HG03095 (cell line): ENCODE results near the gene C1orf21.

ENCODE experiments used
- ATAC-seq: cut with Tn5 transposase; IDR thresholded peaks from one replicate; pipeline ENCODE4 v1.9.1; 2021; ENCODE audit warnings: moderate library complexity; ENCODE audit not compliant: unreplicated experiment

C1orf21 gene

DNA sequence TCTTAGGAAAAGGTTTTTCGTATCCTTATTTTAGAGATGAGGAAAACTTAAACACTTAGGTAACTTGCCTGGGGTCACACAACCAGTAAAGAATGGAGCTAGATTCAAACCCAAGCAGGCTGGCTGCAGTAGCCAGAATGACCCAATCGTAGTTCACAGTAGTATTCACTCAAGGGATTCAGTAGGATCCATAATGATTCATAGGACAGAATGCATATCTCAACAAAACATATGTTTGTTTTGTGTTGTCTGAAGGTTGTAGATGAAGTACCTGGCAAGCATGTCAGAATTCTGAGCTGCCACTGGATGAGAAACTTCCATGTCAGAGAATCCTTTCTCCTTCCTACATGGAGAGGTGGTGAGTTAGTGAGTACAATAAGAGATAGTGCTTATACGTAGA lies 155.5 kb downstream of the C1orf21 start:
- no peak for ATAC-seq

DNA sequence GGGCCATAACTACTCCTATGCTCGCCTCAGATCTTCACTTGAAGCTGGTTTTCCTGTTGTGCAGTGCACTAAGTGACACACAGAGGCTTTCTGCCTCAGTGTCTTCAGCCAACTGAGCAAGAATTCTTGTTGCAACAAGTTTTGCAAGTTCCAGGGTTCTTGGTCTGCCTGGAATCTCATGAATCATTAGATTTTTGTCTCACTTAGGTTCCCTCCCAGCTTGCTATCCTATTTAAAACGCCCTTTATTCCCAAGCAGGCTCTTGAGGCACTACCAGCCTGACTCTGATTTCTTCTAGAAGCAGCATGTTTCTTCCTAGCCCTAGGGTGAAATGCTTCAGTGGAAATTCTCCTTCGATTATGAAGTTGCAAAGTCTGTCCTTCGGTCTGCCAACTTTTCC lies 158.8 kb downstream of the C1orf21 start:
- no peak for ATAC-seq

DNA sequence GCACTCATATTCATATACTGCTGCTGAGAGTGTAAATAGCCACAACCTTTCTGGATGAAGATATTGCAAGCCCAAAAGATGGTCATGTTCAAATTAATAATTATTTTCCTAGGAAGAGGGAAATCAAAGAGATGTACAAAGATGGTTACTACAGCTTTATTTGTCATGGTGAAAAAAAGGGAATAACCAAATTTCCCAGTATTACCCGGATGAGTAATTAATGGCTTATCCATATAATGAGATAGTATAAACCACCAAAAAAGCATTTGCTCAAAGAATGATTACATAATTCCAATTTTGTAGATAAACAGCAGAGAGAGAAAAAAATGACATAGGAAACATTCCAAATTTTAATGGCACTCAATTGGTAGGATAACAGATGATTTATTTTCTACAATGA lies 165.6 kb downstream of the C1orf21 start:
- ATAC-seq: no peak

DNA sequence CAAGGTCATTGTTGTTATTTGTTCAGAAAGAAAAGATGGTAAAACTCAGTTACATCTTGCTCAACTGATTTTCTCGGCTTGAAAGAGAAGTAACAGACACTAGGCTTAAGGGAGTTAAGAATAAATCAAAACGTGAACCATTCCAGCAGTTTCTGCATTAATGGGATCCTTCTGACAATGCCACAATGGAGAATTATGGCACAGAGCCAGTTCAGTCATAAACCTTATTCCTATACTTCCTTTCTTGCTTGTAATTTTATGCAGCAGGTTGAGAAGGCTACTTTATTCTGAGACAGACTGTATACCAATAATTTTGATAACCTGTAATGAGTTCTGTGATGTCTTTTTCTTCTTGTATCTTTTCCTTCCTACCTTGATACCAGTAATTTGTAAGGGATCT lies 167.0 kb downstream of the C1orf21 start:
- ATAC-seq: no peak

DNA sequence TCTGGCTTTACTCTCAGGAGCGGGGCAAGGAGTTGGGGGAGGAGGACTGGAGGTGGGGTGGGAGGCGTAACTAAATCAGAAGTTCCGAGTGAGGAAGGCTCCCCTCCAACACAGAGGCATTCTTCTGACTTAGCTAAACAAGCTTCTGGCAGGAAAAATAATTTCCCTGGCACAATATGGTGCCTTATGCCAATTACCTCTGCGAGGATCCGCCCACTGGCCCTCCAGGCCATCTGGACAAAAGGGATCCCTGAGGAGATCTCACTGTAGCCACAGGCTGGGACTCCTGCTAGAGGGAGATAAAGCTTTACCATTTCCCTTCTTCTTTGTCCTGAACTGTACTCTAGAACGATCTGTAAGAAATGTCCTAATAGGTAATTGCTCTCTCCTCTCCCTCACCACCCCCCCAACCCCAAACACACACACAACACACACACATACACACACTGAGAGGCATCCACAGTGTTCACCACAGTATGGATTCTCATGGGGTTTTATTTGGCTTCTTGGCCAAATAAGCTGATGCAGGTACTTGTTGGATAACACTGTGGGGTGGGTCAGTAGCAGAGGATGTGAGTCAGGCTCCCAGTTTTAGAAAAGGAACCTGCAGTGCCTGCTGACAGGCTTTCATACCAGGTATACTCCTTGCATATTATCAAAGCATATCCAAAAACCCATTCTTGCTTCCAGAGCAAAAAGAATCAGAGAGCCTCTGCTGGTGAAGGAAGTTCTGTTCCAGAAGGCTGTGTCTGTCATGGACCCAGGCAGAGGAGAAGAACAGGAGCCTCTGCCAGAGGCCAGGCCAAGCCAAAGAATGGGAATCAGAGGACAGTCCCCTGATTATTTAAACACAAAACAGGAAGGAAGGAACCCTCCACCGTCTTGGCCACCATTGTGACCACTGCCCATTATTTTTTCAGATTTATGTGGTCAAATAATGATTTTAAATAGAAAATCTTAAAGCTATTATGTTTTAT lies 169.1 kb downstream of the C1orf21 start:
- ATAC-seq: no peak

DNA sequence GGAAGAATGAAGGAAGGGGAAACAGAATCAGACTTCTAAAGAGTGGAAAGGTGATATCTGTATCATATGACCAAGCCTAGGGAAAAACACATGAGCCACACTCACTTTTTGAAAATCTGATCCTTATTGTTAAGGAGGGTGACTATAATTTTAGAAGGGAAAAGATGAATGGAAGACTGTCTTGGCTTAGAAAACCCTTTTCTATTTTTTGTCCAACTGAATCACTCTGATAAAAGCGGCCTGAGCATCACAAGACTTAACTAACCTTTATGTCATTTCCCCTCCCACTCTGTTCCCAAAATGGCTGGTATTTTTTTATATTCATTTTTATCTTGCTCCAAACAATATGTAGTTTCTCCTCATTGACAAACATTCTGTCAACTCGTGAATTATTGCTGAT lies 169.8 kb downstream of the C1orf21 start:
- ATAC-seq: no peak

DNA sequence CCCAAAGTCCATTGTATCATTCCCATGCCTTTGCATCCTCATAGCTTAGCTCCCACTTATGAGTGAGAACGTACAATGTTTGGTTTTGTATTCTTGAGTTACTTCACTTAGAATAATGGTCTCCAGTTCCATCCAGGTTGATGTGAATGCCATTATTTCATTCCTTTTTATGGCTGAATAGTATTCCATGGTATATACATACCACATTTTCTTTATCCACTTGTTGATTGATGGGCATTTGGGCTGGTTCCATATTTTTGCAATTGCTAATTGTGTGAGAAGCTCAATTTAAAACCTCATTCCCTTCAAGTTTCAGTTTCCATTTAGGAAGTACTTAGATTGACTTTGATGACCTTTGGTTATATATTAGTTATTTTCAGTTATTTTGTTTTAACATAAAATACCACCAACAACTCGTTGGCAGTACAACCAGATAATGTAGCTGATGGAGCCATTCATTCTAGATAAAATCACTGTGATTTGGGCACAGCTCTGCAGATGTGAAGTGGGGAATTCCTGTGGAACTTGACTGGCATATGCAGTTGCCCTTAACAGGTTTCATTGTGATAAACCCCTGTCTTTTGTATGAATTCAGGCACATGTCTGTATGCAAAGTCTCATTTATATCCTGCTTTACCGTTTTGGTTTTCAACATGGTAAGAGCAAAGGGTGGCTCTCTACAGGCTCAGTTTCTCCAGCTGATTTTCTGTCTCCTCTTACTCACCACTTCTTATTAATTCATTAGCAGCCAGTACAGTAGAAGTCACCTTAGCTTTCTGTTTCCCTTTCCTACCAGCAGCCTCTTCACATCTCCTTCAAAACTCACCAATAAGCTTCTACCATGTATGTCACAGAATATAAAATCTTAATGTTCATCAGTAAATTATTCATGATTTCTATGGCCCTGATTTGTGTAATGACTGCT lies 170.9 kb downstream of the C1orf21 start:
- ATAC-seq: no peak

DNA sequence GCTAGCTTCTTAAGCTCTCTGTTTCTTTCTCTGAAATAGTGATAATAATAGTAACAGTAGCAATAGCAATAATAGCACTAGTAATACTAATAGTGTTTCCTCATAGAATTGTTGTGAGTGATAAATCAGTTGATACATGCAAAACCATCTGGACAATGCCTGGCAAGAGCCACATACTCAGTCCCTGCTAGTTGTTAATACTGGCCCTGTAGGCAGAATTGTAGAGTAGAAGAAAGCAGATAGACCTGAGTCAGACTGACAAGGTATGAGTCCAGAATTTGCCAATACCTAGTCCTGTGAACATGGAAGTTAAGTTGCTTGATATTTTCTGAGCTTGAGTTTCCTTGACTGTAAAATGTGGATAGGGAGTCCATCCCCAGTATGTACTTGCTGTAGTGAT lies 171.9 kb downstream of the C1orf21 start:
- no peak for ATAC-seq

DNA sequence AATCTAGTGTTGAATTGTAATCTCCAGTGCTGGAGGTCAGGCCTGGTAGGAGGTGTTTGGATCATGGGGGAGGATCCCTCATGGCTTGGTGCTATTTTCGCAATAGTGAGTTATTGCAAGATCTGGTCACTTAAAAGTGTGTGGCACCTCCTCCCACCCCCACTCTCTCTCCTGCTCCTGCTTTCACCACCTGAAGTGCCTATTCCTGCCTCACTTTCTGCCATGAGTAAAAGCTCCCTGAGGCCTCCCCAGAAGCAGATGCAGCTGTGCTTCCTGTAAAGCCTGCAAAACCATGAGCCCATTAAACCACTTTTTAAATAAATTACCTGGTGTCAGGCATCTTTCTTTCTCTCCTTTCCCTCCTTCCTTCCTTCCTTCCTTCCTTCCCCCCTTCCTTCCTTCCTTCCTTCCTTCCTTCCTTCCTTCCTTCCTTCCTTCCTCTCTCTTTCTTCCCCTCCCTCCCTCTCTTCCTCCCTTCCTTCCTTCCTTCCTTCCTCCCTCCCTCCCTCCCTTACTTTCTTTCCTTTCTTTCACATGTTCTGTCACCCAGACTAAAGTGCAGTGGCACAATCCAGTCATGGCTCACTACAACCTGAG lies 172.4 kb downstream of the C1orf21 start:
- ATAC-seq: no peak

DNA sequence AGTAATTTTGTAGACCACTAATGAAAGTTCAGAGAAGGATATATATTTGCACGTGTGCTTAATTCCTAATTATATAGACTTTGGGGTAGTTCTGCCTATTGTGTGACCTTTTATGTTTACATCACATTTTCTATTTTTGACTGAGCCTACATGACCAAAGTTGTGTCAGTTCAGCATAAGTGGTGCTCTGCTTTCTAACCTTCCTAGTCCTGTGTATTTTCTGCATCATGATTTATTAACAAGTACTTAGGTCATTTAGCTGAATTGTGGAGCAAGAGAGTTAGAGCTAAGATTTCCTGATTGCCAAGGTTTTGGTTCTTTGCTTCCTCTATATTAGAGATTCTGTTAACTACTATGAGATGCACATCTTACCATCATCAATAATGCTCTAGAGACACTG lies 176.0 kb downstream of the C1orf21 start:
- ATAC-seq: no peak

DNA sequence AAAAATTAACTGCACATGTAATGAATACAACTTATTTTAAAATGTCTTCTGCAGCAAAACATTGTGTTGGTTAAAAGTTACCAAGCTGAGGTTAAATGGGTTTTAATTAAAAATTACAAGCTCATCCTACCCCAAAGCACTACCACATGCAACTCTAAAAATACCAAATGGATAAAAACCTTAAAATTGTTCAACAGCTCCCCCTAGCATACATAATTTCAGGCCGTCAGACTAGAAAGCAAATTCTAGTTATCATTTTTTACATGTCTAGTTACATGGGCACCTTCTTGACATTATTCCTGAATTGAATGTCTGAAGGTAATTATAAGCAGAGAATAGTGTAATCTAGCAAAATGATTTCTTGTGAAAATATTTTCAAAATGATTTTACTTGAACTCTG lies 176.5 kb downstream of the C1orf21 start:
- no peak for ATAC-seq

DNA sequence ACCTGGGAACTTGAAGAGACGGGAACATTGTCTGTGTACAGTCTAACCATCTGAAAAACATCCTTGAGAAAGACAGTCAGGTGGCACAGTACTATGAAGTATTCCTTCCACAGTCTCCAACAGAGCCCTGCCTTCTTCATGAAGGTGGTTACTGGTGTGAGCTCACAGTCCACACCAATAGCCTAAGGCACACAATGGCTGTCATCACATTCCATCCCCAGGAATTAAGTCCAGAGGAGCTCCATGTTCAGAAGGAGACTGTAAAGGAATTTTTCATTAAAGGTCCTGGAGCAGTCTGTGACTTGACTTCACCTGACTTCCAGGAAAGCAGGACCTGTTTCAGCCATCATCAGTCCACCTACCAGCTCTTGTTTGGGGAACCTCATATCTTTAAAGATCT lies 180.2 kb downstream of the C1orf21 start:
- no peak for ATAC-seq

DNA sequence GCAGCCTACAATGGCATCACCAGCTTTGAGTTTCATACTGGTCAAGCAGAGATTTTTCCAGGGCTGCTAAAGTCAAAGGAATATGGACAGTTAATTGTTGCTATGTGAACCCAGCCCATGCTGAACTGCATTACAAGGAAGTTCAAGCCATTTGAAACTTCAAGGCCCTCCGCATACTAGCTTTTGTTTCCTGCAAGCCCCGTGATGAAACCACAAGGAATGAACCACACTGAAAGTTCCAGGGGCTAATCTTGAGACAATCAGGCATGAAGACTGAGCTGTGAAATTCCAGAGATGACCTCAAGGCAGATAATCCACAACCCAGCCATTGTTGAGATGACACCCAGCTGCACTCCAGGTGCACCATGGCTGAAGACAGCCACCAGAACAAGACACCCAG lies 180.8 kb downstream of the C1orf21 start:
- no peak for ATAC-seq

DNA sequence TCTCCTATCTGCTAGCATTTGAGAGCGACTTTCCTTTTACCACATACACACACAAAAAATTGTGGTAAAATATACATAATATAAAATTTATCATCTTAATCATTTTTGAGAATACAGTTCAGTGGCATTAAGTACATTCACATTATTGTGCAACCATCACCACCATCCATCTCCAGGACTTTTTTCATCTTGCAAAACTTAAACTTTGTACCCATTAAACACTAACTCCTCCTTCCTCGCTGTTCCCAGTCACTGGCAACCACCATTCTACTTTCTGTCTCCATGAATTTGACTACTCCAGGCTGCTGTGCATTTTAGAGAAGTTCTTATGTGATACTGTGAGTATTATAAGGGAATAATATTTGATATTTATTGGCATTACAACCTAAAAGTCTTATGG lies 181.3 kb downstream of the C1orf21 start:
- no peak for ATAC-seq

DNA sequence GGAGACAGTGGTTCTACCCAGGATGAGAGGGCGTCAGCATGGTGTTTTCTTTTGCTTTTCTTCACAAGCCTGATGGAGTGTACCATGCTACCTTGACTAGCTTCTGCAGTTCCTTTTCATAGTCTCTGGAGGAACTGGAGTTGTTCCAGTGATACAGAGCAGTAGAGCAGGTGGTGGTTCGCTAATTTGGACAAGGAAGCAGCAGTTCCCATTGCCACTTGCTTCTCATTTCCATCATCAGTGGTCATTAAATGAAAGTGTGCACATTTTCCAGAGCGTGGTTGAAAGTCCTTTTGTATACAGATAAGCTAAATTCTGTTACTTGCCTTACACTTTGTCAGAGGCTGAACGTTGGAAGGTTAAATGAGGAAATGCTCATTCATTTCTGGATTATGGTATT lies 182.3 kb downstream of the C1orf21 start:
- no peak for ATAC-seq

DNA sequence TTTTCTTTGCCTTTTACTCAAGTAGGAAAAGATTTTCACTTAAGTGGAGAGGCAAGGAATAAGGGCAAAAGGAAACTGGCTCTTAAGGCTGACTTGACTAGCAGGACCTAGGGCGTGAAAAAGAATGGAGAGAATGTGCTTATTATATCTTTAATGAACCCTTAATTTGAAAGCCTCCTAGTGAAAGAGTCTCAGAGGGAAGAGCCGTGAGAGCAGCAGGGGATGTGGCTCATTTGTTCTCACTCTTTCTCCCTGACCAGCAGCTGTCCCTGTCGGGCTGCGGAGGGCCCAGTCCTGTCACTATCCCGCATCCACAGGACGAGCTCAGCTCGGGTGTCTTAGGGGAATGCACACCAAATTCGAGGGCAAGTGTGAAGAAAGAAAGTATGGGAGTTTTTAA lies 187.8 kb downstream of the C1orf21 start:
- no peak for ATAC-seq

DNA sequence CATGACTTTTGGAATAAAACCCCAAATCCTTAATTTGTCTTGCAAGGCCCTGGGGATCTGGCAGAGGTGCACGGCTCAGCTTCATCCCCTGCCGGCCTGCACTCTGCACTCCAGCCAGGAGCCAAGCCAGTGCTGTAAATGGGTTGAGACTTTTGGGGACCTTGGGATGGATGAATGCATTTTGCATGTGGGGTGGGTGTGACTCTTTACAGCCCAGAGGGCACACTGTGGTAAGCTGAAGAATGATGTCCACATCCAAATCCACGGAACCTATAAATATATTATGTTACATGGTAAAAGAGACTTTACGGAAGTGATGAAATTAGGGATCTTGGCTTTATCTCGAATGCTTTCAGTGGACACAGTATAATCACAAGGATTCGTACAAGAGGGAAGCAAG lies 190.0 kb downstream of the C1orf21 start:
- ATAC-seq: no peak

DNA sequence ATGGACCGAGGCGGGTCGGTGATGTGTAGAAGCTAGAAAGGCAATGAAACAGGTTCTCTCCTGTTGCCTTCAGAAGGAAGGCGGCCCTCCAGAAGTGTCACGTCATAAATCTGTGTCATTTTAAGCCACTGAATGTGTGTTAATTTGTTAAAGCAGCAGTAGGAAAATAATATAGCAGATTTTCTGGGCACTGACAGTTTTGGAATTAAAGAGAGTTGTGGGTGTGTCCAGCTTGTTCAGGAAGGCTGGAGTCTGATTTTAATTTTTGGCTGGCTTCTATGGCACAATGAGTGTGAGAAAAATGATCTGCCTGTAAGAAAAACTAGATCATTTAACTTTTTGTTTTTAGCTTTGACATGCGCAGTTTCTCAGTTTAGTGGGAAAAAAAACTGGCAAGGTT lies 190.5 kb downstream of the C1orf21 start:
- no peak for ATAC-seq

DNA sequence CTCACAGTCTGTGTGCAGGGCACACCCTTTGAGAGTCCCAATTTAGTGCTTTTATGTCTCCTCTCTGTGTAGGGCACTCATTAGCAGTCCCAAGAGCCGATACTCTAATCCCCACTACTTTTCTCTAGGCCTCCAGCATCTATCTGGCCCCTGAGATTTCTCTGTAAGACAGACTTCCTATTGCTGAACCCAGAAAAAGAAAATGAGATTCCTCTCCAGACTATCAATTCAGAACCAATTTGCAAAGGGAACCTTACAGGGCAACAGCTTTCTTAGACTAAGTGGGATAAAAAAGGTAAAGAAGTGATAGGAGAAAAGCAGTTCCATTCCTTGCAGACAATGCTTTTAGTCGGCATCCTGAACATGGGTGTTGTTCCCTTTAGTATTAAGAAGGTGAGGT lies 195.6 kb downstream of the C1orf21 start:
- no peak for ATAC-seq

DNA sequence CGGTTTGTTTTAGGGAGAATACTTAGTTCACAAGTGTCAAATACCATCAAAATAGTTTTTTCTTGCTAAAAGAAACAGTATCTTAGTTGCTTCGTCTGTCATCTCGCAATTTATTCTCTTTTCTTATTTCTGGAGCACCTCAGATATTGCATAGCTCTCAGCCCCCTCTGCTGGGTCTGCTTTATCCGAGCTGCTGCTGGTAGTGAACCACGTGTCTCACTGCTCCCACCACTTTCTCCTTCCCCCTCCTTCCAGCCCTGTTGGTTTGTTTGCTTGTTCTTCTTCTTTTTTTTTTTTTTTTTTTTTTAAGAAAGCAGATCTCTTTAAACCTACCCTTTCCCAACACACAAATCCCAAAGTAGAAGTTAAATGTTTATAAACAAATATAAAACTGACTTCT lies 197.0 kb downstream of the C1orf21 start:
- ATAC-seq: no peak

DNA sequence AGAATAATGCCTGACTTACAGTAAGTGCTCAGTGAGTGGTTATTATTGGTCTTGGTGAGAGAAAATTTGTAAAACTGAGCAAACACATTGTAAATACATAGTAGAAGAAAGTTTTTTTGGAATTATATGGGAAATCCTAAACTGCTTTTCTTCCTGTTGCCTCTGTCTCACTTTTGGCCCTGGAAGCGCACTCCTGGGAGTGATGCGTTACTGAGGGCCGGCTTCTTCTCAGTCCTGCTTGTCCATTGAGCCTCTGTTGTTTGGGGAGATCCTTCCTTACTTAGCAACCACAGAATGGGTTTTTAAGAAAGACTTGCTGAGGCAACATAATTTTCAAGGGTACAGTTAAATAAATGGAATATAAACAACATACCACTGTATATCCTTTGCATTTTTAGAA lies 201.9 kb downstream of the C1orf21 start:
- no peak for ATAC-seq
